Panc1 (cell line): ENCODE data around the gene CLBA1. TPM values are rescaled to one million over a fixed set of nuclear protein-coding genes. Genes with fewer than 3 reads are reported as not detected.
"Not testable (repeated sequence)": the region's sequence is repeated elsewhere in the genome, so short reads cannot be mapped to it uniquely, and the experiment has no call there.

Source experiments
- ATAC-seq: fragments of 200-7000 bp; cut with Tn5 transposase; 2 replicates; pipeline ENCODE4 v1.9.1; 2020; ENCODE audit warnings: mild to moderate bottlenecking, moderate library complexity
- BruUV-seq: library from RNA; stranded (reverse); fragments of 400-500 nt; replicated peaks from 2 replicates; lab custom pipeline; 2021; lab: Mats Ljungman, UMichigan
- CTCF ChIA-PET: fragments of 300-600 bp; sonication (Branson Sonifier 250); formaldehyde crosslinking; loops from one replicate; lab custom pipeline; 2022; ENCODE audit warnings: antibody characterized with exemption; lab: Charles Lee
- POLR2A ChIA-PET: fragments of 300-600 bp; sonication (Branson Sonifier 250); formaldehyde crosslinking; loops from one replicate; lab custom pipeline; 2022; ENCODE audit warnings: antibody characterized with exemption; lab: Charles Lee
- DNase-seq: peaks from one replicate; pipeline ENCODE4 v3.0.0-alpha.2; 2010; ENCODE audit warnings: low read depth, low spot score
- H3K27ac ChIP-seq: 2 replicates; pipeline ENCODE4 v1.5.1; 2011; ENCODE audit warnings: mild to moderate bottlenecking, low read length, inconsistent platforms
- H3K27me3 ChIP-seq: fragments of 200-500 bp; sonication (Bioruptor generic); 2 replicates; pipeline ENCODE4 v1.6.0; 2014; ENCODE audit warnings: low read length, inconsistent platforms; ENCODE audit not compliant: control insufficient read depth, insufficient read depth
- H3K36me3 ChIP-seq: fragments of 200-500 bp; sonication (Bioruptor generic); 2 replicates; pipeline ENCODE4 v1.5.1; 2014; ENCODE audit warnings: inconsistent platforms, mild to moderate bottlenecking, low read length, moderate library complexity; ENCODE audit not compliant: control insufficient read depth, insufficient read depth
- H3K4me1 ChIP-seq: 2 replicates; pipeline ENCODE4 v1.5.1; 2011; ENCODE audit warnings: inconsistent platforms, mild to moderate bottlenecking, low read length, moderate library complexity; ENCODE audit not compliant: control insufficient read depth, insufficient read depth
- H3K4me3 ChIP-seq, 2 experiments: 2 replicates each; pipeline ENCODE4 v1.5.1; 2011 to 2012; ENCODE audit warnings: low read depth in 2 of 2, low read length in 2 of 2, mild to moderate bottlenecking in 2 of 2, inconsistent platforms in 1 of 2, moderate library complexity in 1 of 2
- H3K9me3 ChIP-seq: fragments of 200-500 bp; sonication (Bioruptor generic); 2 replicates; pipeline ENCODE4 v1.5.1; 2014; ENCODE audit warnings: low read depth, mild to moderate bottlenecking, inconsistent platforms, low read length, moderate library complexity; ENCODE audit not compliant: control insufficient read depth, insufficient read depth
- POLR2AphosphoS5 ChIP-seq: IDR thresholded peaks from 2 replicates; pipeline ENCODE4 v1.6.1; 2012; ENCODE audit warnings: mild to moderate bottlenecking, low read depth, low read length, moderate library complexity
- in situ Hi-C: cut with HindIII; loops from 2 replicates; pipeline ENCODE4 v1.10.0; 2016; ENCODE audit warnings: low sequenced_read_pairs, low pct_unique_long_range_greater_than_20kb
- intact Hi-C: fragments of 100-400 bp; cut with micrococcal nuclease; formaldehyde crosslinking; loops from one replicate; pipeline ENCODE4 v1.10.0; 2022; ENCODE audit not compliant: unreplicated experiment
- total RNA-seq: library from RNA; stranded (reverse); gene quantifications from one replicate; pipeline ENCODE4 v1.2.1, GENCODE V29; 2021; ENCODE audit not compliant: unreplicated experiment
- TF ChIP-seq, protein P1 (sequence below), 2 experiments: IDR thresholded peaks; 2 replicates each; pipeline ENCODE4 v1.6.1; 2011 to 2012; ENCODE audit warnings: low read depth in 2 of 2, control low read depth in 1 of 2, low read length in 1 of 2, mild to moderate bottlenecking in 1 of 2, moderate library complexity in 1 of 2; ENCODE audit not compliant: insufficient read depth in 1 of 2

The CLBA1 gene
- total RNA-seq, 1 experiment from 2014 or later: 13.8 TPM

DNA sequence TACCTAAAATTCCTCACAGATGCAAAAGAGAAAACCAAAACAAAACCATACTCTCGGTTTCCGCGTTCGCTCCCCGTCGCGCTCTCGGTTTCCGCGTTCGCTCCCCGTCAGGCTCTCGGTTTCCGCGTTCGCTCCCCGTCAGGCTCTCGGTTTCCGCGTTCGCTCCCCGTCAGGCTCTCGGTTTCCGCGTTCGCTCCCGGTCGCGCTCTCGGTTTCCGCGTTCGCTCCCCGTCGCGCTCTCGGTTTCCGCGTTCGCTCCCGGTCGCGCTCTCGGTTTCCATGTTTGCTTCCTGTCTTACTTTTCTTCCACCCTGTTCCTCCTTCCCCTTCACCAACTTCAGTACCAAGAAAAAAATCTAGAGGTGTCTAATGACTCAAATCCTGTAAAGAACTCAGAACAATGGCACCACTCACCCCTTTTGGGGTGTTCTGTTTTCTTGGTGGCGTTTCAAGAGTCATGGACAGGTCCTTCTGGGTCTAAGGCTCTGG lies 47.9 kb downstream of the CLBA1 start:
- DNase-seq, H3K9me3 ChIP-seq, ATAC-seq, H3K4me3 ChIP-seq, BruUV-seq, H3K27ac ChIP-seq, CTCF ChIA-PET, in situ Hi-C loops, intact Hi-C loops, H3K27me3 ChIP-seq, H3K4me1 ChIP-seq, H3K36me3 ChIP-seq, POLR2A ChIA-PET: not testable (repeated sequence)

DNA sequence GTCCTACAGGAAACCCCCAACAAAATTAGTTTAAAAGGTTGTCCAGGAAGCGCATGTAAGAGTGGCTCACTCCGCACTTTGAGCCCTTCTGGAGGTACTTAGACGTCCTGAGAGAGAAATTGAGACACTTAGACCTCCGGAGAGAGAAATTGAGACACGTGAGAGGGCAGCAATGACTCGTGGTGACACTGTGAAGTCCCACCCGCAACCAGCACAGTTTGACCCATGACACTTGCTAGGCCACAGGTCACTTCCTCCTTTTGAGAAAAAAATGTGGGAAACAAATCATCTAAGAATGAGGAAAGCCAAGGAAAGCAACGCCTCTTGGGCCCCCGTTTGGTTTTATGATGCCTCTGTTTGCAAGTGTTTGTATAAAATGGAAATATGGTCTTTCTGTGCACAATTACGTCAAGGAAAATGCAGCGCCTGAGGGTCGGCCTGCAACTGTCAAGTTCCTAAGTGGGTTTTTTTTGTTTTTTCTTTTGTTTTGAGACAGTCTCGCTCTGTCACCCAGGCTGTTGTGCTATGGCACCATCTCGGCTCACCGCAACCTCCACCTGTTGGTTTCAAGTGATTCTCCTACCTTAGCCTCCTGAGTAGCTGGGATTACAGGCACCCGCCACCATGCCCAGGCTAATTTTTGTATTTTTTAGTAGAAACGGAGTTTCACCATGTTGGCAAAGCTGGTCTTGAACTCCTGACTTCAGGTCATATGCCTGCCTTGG lies 48.9 kb downstream of the CLBA1 start:
- no peak for DNase-seq
- in situ Hi-C loops: no loop called here
- Histone ChIP-seq H3K36me3 (no peaks in the 10 kb centered on the region), H3K27ac (no peak overlapping the region), H3K4me1 (no peaks in the 10 kb centered on the region), H3K27me3 (no peaks in the 10 kb centered on the region), H3K4me3 (no peak overlapping the region), H3K9me3 (no peaks in the 10 kb centered on the region)
- no TSS peak for BruUV-seq
- ATAC-seq: no peak
- intact Hi-C loops: no loop called here
- CTCF ChIA-PET: interaction anchor here (0.6 kb wide), 1 partner anchor 13 kb away, joined by 3 read pairs; no protein-coding TSS in a partner anchor
- TF ChIP-seq, protein P1, sequence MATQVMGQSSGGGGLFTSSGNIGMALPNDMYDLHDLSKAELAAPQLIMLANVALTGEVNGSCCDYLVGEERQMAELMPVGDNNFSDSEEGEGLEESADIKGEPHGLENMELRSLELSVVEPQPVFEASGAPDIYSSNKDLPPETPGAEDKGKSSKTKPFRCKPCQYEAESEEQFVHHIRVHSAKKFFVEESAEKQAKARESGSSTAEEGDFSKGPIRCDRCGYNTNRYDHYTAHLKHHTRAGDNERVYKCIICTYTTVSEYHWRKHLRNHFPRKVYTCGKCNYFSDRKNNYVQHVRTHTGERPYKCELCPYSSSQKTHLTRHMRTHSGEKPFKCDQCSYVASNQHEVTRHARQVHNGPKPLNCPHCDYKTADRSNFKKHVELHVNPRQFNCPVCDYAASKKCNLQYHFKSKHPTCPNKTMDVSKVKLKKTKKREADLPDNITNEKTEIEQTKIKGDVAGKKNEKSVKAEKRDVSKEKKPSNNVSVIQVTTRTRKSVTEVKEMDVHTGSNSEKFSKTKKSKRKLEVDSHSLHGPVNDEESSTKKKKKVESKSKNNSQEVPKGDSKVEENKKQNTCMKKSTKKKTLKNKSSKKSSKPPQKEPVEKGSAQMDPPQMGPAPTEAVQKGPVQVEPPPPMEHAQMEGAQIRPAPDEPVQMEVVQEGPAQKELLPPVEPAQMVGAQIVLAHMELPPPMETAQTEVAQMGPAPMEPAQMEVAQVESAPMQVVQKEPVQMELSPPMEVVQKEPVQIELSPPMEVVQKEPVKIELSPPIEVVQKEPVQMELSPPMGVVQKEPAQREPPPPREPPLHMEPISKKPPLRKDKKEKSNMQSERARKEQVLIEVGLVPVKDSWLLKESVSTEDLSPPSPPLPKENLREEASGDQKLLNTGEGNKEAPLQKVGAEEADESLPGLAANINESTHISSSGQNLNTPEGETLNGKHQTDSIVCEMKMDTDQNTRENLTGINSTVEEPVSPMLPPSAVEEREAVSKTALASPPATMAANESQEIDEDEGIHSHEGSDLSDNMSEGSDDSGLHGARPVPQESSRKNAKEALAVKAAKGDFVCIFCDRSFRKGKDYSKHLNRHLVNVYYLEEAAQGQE (IDR thresholded peaks at IDR 0.05; ENCODE audit: insufficient read depth in 1 of 2, low read depth in 2 of 2, low read length in 1 of 2): no peak
- TF ChIP-seq POLR2AphosphoS5: no peak
- POLR2A ChIA-PET: interaction anchor here (0.5 kb wide), 1 partner anchor 269 kb away, joined by 3 read pairs; no protein-coding TSS in a partner anchor

DNA sequence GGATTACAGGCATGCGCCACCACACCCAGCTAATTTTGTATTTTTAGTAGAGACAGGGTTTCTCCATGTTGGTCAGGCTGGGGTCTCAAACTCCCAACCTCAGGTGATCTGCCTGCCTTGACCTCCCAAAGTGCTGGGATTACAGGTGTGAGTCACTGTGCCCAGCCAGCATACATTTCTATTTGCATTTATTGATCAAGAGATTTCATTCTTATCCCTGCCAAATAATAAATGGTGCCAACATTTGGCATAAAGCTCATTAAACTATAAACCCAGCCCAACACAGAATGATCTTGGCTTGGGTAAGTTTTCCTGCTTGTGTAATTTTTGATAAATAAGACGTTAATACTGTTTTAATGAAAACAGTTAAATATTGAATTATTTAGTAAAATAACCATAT lies 50.0 kb downstream of the CLBA1 start:
- ATAC-seq, H3K27me3 ChIP-seq, DNase-seq, H3K36me3 ChIP-seq, BruUV-seq, in situ Hi-C loops, H3K9me3 ChIP-seq, H3K4me1 ChIP-seq, H3K27ac ChIP-seq, CTCF ChIA-PET, H3K4me3 ChIP-seq, intact Hi-C loops: not testable (repeated sequence)
- POLR2A ChIA-PET: interaction anchor here (0.9 kb wide), 1 partner anchor 215 kb away, joined by 3 read pairs; no protein-coding TSS in a partner anchor
